Germinal center (tissue), 1 donor: ENCODE measurements around the gene FCHSD2.
"Not testable (repeated sequence)": the region's sequence is repeated elsewhere in the genome, so short reads cannot be mapped to it uniquely, and the experiment has no call there.

Experiments
- DNase-seq: peaks from one replicate; pipeline ENCODE4 v3.0.0; 2012; ENCODE audit warnings: mixed read lengths, low spot score

Gene FCHSD2

GRCh38 chr11:73151416-73151815 is 9.3 kb upstream of the FCHSD2 start:
- no peak for DNase-seq

- DNase-seq = no peak
Measured at GRCh38 chr11:73149105-73149504, 7.0 kb upstream of the FCHSD2 start.

- no peak for DNase-seq
Measured at GRCh38 chr11:73147771-73148681, 5.9 kb upstream of the FCHSD2 start.

GRCh38 chr11:73145986-73146575 is 4.0 kb upstream of the FCHSD2 start:
- DNase-seq = no peak

- DNase-seq = peak; percentile 33
Measured at GRCh38 chr11:73143126-73143838, 1.2 kb upstream of the FCHSD2 start.

GRCh38 chr11:73141309-73142127 is 600 bp downstream of the FCHSD2 start:
- peak; percentile 81 for DNase-seq

- peak; percentile 44 for DNase-seq
Measured at GRCh38 chr11:73141031-73141308, 1.1 kb downstream of the FCHSD2 start.

- no peak for DNase-seq
Measured at GRCh38 chr11:73140213-73141030, 1.7 kb downstream of the FCHSD2 start.

- DNase-seq = no peak
Measured at GRCh38 chr11:73139476-73140198, 2.5 kb downstream of the FCHSD2 start.

GRCh38 chr11:73137944-73138274 is 4.2 kb downstream of the FCHSD2 start:
- DNase-seq = no peak

GRCh38 chr11:73137262-73137943 is 4.7 kb downstream of the FCHSD2 start:
- no peak for DNase-seq

GRCh38 chr11:73136722-73137121 is 5.4 kb downstream of the FCHSD2 start:
- not testable (repeated sequence) for DNase-seq

GRCh38 chr11:73135346-73136284 is 6.5 kb downstream of the FCHSD2 start:
- DNase-seq = no peak

GRCh38 chr11:73132349-73132748 is 9.8 kb downstream of the FCHSD2 start:
- DNase-seq = not testable (repeated sequence)

- DNase-seq = no peak
Measured at GRCh38 chr11:73130181-73130580, 11.9 kb downstream of the FCHSD2 start.

GRCh38 chr11:73129198-73129597 is 12.9 kb downstream of the FCHSD2 start:
- no peak for DNase-seq

- no peak for DNase-seq
Measured at GRCh38 chr11:73126804-73127480, 15.2 kb downstream of the FCHSD2 start.

GRCh38 chr11:73124800-73125199 is 17.3 kb downstream of the FCHSD2 start:
- DNase-seq = no peak
